H9 (cell line): ENCODE measurements around the gene ITSN2. TPM values are rescaled to one million over a fixed set of nuclear protein-coding genes. Genes with fewer than 3 reads are reported as not detected.

Experiments used
- DNase-seq: peaks from one replicate; pipeline ENCODE4 v3.0.0-alpha.2; 2017
- H2AFZ ChIP-seq: one replicate; pipeline ENCODE4 v1.6.1; 2013; ENCODE audit warnings: mild to moderate bottlenecking, low read length, control low read depth, moderate library complexity
- H2AK5ac ChIP-seq: 2 replicates; pipeline ENCODE4 v1.6.1; 2013; ENCODE audit warnings: low read length, control low read depth, mixed read lengths; ENCODE audit not compliant: insufficient read length
- H2BK120ac ChIP-seq: one replicate; pipeline ENCODE4 v1.6.1; 2013; ENCODE audit warnings: low read depth, mild to moderate bottlenecking, low read length, control low read depth, inconsistent platforms; ENCODE audit not compliant: poor library complexity, severe bottlenecking
- H2BK12ac ChIP-seq: 2 replicates; pipeline ENCODE4 v1.6.1; 2013; ENCODE audit warnings: low read length, control low read depth, mixed read lengths, low read depth; ENCODE audit not compliant: insufficient read length
- H2BK15ac ChIP-seq: 2 replicates; pipeline ENCODE4 v1.6.1; 2013; ENCODE audit warnings: low read depth, low read length, control low read depth
- H2BK20ac ChIP-seq: one replicate; pipeline ENCODE4 v1.6.1; 2013; ENCODE audit warnings: low read depth, mild to moderate bottlenecking, low read length, control low read depth, inconsistent platforms; ENCODE audit not compliant: poor library complexity, severe bottlenecking
- H2BK5ac ChIP-seq: 2 replicates; pipeline ENCODE4 v1.6.1; 2013; ENCODE audit warnings: low read length, control low read depth, mixed read lengths; ENCODE audit not compliant: insufficient read length
- H3K14ac ChIP-seq: 2 replicates; pipeline ENCODE4 v1.6.1; 2013; ENCODE audit warnings: low read length, control low read depth; ENCODE audit not compliant: insufficient read depth
- H3K18ac ChIP-seq: 2 replicates; pipeline ENCODE4 v1.6.1; 2013; ENCODE audit warnings: low read depth, mild to moderate bottlenecking, mixed read lengths, low read length, control low read depth; ENCODE audit not compliant: insufficient read length
- H3K23ac ChIP-seq: 2 replicates; pipeline ENCODE4 v1.6.1; 2013; ENCODE audit warnings: low read length, control low read depth, mixed read lengths, low read depth; ENCODE audit not compliant: insufficient read length
- H3K23me2 ChIP-seq: 2 replicates; pipeline ENCODE4 v1.6.1; 2013; ENCODE audit warnings: low read depth, mild to moderate bottlenecking, mixed read lengths, low read length, control low read depth; ENCODE audit not compliant: insufficient read length, poor library complexity, severe bottlenecking
- H3K27ac ChIP-seq: 2 replicates; pipeline ENCODE4 v1.5.1; 2013; ENCODE audit warnings: low read length, control low read depth, mixed read lengths, low read depth; ENCODE audit not compliant: insufficient read length
- H3K27me3 ChIP-seq: 2 replicates; pipeline ENCODE4 v1.6.1; 2013; ENCODE audit warnings: low read length, control low read depth, inconsistent platforms; ENCODE audit not compliant: insufficient read depth
- H3K4ac ChIP-seq: 2 replicates; pipeline ENCODE4 v1.6.1; 2013; ENCODE audit warnings: low read depth, mild to moderate bottlenecking, control low read depth, inconsistent platforms, low read length, moderate library complexity
- H3K4me1 ChIP-seq: 2 replicates; pipeline ENCODE4 v1.6.1; 2013; ENCODE audit warnings: low read length, control low read depth, inconsistent platforms; ENCODE audit not compliant: insufficient read depth
- H3K4me2 ChIP-seq: 2 replicates; pipeline ENCODE4 v1.6.1; 2013; ENCODE audit warnings: low read length, control low read depth, mixed read lengths; ENCODE audit not compliant: insufficient read length, insufficient read depth
- H3K56ac ChIP-seq: 2 replicates; pipeline ENCODE4 v1.6.1; 2013; ENCODE audit warnings: low read depth, mild to moderate bottlenecking, mixed read lengths, low read length, control low read depth; ENCODE audit not compliant: insufficient read length
- H3K79me1 ChIP-seq: 2 replicates; pipeline ENCODE4 v1.6.1; 2013; ENCODE audit warnings: low read depth, mild to moderate bottlenecking, moderate library complexity, low read length, control low read depth, inconsistent platforms; ENCODE audit not compliant: insufficient read depth, poor library complexity, severe bottlenecking
- H3K79me2 ChIP-seq: 2 replicates; pipeline ENCODE4 v1.6.1; 2013; ENCODE audit warnings: low read length, control low read depth, inconsistent platforms; ENCODE audit not compliant: insufficient read depth
- H3K9ac ChIP-seq: 2 replicates; pipeline ENCODE4 v1.6.1; 2013; ENCODE audit warnings: low read length, control low read depth, mixed read lengths; ENCODE audit not compliant: insufficient read length; ENCODE audit errors: extremely low read depth
- H3K9me3 ChIP-seq: one replicate; pipeline ENCODE4 v1.6.1; 2013; ENCODE audit warnings: low read depth, low read length, inconsistent platforms; ENCODE audit not compliant: control insufficient read depth
- H3T11ph ChIP-seq: one replicate; pipeline ENCODE4 v1.6.1; 2013; ENCODE audit warnings: mild to moderate bottlenecking, low read length, control low read depth, inconsistent platforms
- H4K20me1 ChIP-seq: one replicate; pipeline ENCODE4 v1.6.1; 2013; ENCODE audit not compliant: control insufficient read depth, insufficient read length, insufficient read depth
- H4K5ac ChIP-seq: 2 replicates; pipeline ENCODE4 v1.6.1; 2013; ENCODE audit warnings: low read depth, mild to moderate bottlenecking, mixed read lengths, low read length, control low read depth; ENCODE audit not compliant: insufficient read length
- H4K8ac ChIP-seq: replicated peaks from 2 replicates; pipeline ENCODE4 v1.6.1; 2013; ENCODE audit warnings: low read length, control low read depth, mixed read lengths, low read depth; ENCODE audit not compliant: insufficient read length
- H4K91ac ChIP-seq: 2 replicates; pipeline ENCODE4 v1.6.1; 2013; ENCODE audit warnings: low read depth, mild to moderate bottlenecking, moderate library complexity, mixed read lengths, low read length, control low read depth; ENCODE audit not compliant: insufficient read length
- H3K27ac Mint-ChIP-seq, 3 experiments: 2 replicates in 2 of 3; 3 replicates in 1 of 3; pipeline ENCODE4 v1.8.0; 2020 to 2021; ENCODE audit warnings: mixed read lengths in 3 of 3, mild to moderate bottlenecking in 1 of 3, moderate library complexity in 1 of 3
- H3K27me3 Mint-ChIP-seq: 2 replicates; pipeline ENCODE4 v1.8.0; 2021; ENCODE audit warnings: low read depth, mild to moderate bottlenecking, moderate library complexity, mixed read lengths
- H3K36me3 Mint-ChIP-seq, 3 experiments: 2 replicates in 2 of 3; 3 replicates in 1 of 3; pipeline ENCODE4 v1.8.0; 2020 to 2021; ENCODE audit warnings: low read depth in 3 of 3, mixed read lengths in 3 of 3; ENCODE audit not compliant: insufficient read depth in 1 of 3
- H3K4me1 Mint-ChIP-seq, 2 experiments: 2 replicates each; pipeline ENCODE4 v1.8.0; 2020; ENCODE audit warnings: mixed read lengths in 2 of 2
- H3K4me3 Mint-ChIP-seq, 2 experiments: 2 replicates in 1 of 2; 3 replicates in 1 of 2; pipeline ENCODE4 v1.8.0; 2020 to 2021; ENCODE audit warnings: mild to moderate bottlenecking in 2 of 2, mixed read lengths in 2 of 2, moderate library complexity in 1 of 2
- H3K9me3 Mint-ChIP-seq, 2 experiments: 2 replicates in 1 of 2; 3 replicates in 1 of 2; pipeline ENCODE4 v1.8.0; 2020; ENCODE audit warnings: mild to moderate bottlenecking in 2 of 2, mixed read lengths in 2 of 2, moderate library complexity in 1 of 2
- WGBS: extraction: QIAGEN DNeasy Blood & Tissue Kit; methylation state at CpG from one replicate; pipeline ENCODE4 v1.1.7; 2013; ENCODE audit warnings: missing lambda C conversion rate, low lambda C conversion rate, mixed read lengths; ENCODE audit not compliant: insufficient read length; ENCODE audit errors: extremely low coverage; 5-methylcytosine and 5-hydroxymethylcytosine counted together
- long read RNA-seq: library from polyadenylated mRNA; unstranded; transcript quantifications from one replicate; pipeline ENCODE4 v2.0.0, GENCODE V29; 2020
- total RNA-seq: library from RNA; stranded (reverse); gene quantifications from 2 replicates; pipeline ENCODE4 v1.2.1, GENCODE V29; 2021
- TF ChIP-seq, protein P1 (sequence below): fragments of 200-600 bp; sonication (generic); conservative IDR thresholded peaks from 3 replicates; pipeline ENCODE4 v1.8.0; 2021; ENCODE audit warnings: antibody characterized with exemption, mild to moderate bottlenecking

The ITSN2 gene
- 17.0 and 17.1 TPM in 2 replicates for total RNA-seq
- long read RNA-seq, partial matches to known transcripts: 57 of 68 reads
- long read RNA-seq, other reads (novel, unspliced or antisense): 11 of 68 reads

GRCh38 chr2:24360050-24360962, at the start of gene ITSN2:
Gene ITSN2, minus strand, starts transcription at chr2:24360536. Its CDS starts 32,454 bp downstream, at chr2:24328082.
- H2BK120ac ChIP-seq: no peak within 1 kb of the TSS
- no peaks in the 10 kb centered on the region; a peak in 1 of 5 replicates for H3K9me3 Mint-ChIP-seq
- H3K56ac ChIP-seq: no peak within 1 kb of the TSS
- no peaks in the 10 kb centered on the region for H3K9me3 ChIP-seq
- H3K4me1 ChIP-seq: no peaks in the 10 kb centered on the region; the same call in 1 of the 2 replicates
- no peaks in the 10 kb centered on the region for H3K79me2 ChIP-seq
- peak within 1 kb of the TSS; percentile 77 to 89 for H3K4me3 Mint-ChIP-seq
- H3K4me1 Mint-ChIP-seq: peaks cover 11 to 12% of the 10 kb centered on the region in 2 experiments
- H2BK5ac ChIP-seq: no peak within 1 kb of the TSS
- peak within 1 kb of the TSS; percentile 82; the same call in 1 of the 2 replicates for H3K14ac ChIP-seq
- peak within 1 kb of the TSS; percentile 83 for H3K18ac ChIP-seq
- peak; percentile 82 for DNase-seq
- no peak within 1 kb of the TSS for H4K5ac ChIP-seq
- H3K23ac ChIP-seq: no peak within 1 kb of the TSS
- no CpG with 5 or more reads among the region's 96 CpGs for WGBS
- no peaks in the 10 kb centered on the region for H4K20me1 ChIP-seq
- no peak within 1 kb of the TSS for H2BK12ac ChIP-seq
- no peak within 1 kb of the TSS for H2AK5ac ChIP-seq
- peak within 1 kb of the TSS in 2 of 3 experiments; percentile 27 to 49; a peak in 2 of 7 replicates for H3K27ac Mint-ChIP-seq
- no peak within 1 kb of the TSS for H4K91ac ChIP-seq
- no peaks in the 10 kb centered on the region for H3K23me2 ChIP-seq
- H3K27ac ChIP-seq: no peak within 1 kb of the TSS
- TF ChIP-seq, protein P1, sequence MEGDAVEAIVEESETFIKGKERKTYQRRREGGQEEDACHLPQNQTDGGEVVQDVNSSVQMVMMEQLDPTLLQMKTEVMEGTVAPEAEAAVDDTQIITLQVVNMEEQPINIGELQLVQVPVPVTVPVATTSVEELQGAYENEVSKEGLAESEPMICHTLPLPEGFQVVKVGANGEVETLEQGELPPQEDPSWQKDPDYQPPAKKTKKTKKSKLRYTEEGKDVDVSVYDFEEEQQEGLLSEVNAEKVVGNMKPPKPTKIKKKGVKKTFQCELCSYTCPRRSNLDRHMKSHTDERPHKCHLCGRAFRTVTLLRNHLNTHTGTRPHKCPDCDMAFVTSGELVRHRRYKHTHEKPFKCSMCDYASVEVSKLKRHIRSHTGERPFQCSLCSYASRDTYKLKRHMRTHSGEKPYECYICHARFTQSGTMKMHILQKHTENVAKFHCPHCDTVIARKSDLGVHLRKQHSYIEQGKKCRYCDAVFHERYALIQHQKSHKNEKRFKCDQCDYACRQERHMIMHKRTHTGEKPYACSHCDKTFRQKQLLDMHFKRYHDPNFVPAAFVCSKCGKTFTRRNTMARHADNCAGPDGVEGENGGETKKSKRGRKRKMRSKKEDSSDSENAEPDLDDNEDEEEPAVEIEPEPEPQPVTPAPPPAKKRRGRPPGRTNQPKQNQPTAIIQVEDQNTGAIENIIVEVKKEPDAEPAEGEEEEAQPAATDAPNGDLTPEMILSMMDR: no peak
- H3K4ac ChIP-seq: no peak within 1 kb of the TSS
- H3K79me1 ChIP-seq: no peaks in the 10 kb centered on the region
- peaks cover 18% of the 10 kb centered on the region for H3K27me3 Mint-ChIP-seq
- no peak within 1 kb of the TSS for H2BK15ac ChIP-seq
- H2BK20ac ChIP-seq: no peak within 1 kb of the TSS
- no peaks in the 10 kb centered on the region for H3K27me3 ChIP-seq
- no peak within 1 kb of the TSS for H3K9ac ChIP-seq
- peak within 1 kb of the TSS; percentile 74 for H3K4me2 ChIP-seq
- no peak within 1 kb of the TSS for H2AFZ ChIP-seq
- H3K36me3 Mint-ChIP-seq: peaks cover 0 to 3% (median 0%) of the 10 kb centered on the region in 3 experiments; a peak in 2 of 7 replicates
- H4K8ac ChIP-seq: no peak within 1 kb of the TSS
- H3T11ph ChIP-seq: no peak within 1 kb of the TSS
